GM18505 (cell line): ENCODE data around the gene RASD1.

Experiments used
- ATAC-seq: cut with Tn5 transposase; IDR thresholded peaks from one replicate; pipeline ENCODE4 v1.9.1; 2021; ENCODE audit not compliant: unreplicated experiment
- POLR2A ChIP-seq: IDR thresholded peaks from 4 replicates; pipeline ENCODE4 v1.6.1; 2011; ENCODE audit warnings: borderline replicate concordance; ENCODE audit not compliant: insufficient read depth, insufficient read length; ENCODE audit errors: extremely low read depth

The RASD1 gene

DNA sequence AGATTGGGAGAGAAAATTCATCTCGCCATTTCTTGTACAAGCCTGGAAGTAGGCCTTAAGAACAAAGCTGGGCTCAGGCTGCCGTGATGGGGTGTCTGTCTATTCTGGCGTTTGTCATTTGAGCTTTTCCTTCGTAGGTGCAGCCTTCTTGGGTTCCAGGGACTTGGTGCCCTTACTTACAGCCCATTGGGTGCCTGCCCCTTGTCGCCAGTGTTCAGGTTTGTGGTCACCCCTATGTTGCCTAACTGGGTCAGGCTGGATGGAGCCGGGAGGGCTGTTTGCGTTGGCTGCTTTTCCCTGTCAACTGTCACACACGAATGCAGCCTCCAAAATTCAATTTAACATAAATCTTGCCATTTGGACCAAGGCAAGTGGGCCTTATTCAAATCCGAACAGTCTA, 43.1 kb downstream of the RASD1 start:
- no peak for ATAC-seq
- no peak for TF ChIP-seq POLR2A

DNA sequence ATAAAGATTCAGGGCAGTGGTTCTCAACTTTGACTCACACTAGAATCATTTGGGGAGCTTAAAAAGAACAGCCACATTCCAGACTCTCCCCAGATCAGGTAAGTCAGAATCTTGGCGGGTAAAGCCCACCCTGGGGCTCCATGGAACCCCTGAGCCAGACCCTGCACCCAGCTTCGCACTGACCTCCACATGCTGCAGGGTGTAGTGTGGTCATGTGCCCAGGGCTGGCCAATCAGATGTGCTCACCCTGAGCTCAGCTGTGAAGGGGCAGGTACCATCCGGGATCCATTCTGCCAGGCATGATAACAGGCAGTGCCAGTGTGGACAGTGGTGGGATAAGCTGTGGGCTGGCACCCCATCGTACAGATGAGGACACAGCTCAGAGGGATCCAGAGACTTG, 47.5 kb downstream of the RASD1 start:
- no peak for TF ChIP-seq POLR2A
- ATAC-seq, result no peak

DNA sequence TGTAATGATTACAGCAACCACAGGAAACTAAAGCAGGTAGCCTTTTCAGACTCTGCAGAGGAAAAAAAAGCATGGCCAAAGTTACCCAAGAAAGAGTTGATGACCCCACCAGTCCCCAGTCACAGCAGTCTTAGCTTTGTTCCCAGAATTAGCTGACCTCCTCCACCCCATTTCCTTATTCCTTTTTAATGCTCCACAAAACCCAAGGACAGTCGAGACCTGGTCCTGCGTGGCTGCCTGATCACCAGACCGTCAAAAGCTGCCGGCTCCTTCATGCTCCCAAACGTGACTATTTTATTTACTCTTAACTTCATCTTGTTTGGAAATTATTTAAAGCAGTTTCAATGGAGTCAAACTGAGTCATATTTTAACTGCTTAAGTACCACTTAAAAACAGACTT, 48.1 kb downstream of the RASD1 start:
- ATAC-seq, result no peak
- TF ChIP-seq POLR2A, result no peak

DNA sequence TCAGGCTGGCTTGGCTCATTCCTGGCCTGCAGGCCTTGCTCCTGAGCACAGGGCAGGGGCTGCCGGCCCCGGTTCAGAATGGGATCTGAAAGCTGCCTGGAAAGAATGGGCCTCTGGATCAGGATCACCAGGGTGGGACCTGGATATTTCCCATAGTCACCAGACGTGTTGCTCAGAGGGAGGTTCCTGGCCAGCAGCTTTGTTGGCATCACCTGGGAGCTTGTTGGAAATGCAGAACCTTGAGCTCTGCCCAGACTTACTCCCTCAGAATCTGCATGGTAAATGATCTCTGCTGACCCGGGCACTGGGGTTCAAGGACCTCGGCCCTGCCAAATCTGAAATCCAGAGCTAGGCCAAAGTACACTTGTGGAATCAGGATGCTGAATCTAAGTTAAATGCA, 48.9 kb downstream of the RASD1 start:
- ATAC-seq, result no peak
- TF ChIP-seq POLR2A, result no peak

DNA sequence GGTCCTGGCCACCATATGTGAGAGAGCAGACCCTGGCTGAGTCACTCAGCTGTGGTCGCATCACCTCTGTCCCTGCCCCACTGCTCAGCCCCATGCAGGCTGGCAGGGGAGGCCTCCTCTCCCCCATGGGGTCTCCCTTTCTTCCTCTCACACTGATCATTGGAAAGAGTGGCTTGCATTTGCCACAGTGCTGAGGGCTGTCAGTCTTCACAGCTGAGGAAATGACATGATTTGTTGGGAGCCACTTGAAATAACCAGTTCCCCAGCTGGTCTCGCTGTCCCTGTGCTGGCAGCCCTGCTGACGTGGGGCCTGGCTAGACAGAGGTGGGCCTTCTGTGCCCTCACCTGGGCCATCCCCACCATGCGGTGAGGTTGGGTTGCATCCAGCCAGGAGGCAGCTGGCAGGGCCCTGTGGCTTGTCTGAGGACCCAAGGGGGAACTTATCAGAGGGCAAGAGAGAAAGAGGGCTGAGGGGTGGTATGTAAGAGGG, 49.5 kb downstream of the RASD1 start:
- no peak for ATAC-seq
- TF ChIP-seq POLR2A, result no peak

DNA sequence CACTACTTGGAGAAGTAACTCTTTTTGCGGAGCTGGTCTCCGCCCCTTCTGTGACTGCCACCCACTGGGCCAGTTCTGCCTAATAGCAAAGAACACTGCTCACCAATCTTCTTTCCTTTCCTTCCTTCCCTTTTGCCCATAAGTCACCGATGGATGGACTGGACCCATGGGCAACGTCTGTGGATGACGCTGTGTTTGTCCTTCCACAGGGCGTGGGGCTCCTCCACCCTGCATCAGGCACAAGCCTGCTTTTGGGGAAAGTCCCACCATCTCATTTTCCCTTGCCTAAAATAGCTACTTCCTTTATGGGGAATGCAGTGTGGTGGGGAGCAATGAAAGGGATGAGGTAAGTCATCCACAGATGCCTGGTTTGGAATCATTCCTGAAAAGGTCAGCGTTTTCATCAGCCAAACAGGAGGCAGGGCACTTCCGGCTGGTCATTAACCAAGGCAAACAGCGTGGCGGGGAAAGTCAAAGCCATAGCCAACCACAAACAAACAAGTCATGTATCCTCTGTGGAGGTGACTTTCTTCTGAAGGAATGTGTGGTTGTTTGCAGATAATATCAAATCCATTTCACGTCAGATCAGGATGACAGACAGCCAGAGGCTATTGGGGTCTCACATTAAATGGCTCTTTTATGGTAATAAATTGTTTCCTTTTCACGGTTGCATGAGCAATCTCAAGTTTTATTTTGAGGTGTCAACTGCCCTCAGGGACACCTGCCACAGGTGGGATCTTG, 50.1 kb downstream of the RASD1 start:
- TF ChIP-seq POLR2A, result no peak
- ATAC-seq, result no peak

DNA sequence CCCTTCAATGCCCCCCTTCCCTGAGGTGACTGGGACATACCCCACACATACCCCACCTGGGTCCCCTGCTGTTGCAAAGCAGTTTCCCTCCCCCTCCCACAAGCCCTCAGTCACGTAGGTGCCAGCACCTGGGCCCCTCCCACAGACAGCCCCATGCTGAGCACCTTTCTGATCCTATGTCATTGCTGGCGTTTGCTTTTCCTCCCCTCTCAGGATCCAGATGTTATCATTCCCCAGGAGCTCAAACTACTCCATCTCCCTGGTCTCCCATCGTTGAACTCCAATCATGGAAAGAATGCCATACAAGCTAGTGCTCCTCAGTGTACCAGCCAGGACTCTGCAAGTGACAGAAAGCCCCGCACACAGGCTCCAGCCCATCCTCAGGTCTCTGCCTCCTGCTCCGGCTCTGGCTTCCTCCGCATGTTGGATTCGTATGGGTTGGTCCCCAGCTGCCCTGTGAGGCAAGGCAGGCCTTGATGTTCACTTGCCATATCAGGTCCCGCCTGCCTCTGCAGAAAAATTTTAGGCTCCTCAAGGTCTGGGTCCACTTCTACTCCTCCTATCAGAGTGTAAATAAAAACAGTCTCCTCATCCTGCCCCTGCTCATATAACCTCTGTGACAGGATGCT, 50.8 kb downstream of the RASD1 start:
- no peak for ATAC-seq
- TF ChIP-seq POLR2A, result no peak
